PC-3 (cell line): ENCODE results near the gene LFNG. TPM values are rescaled to one million over a fixed set of nuclear protein-coding genes. Genes with fewer than 3 reads are reported as not detected.
A peak's percentile ranks its signal among the peaks of the same experiment; 100 is the strongest.

ENCODE experiments used
- ATAC-seq: fragments of 200-7000 bp; cut with Tn5 transposase; 2 replicates; pipeline ENCODE4 v1.9.1; 2020; ENCODE audit warnings: mild to moderate bottlenecking, moderate library complexity
- BruUV-seq: library from RNA; stranded (reverse); fragments of 400-500 nt; replicated peaks from 2 replicates; lab custom pipeline; 2021; lab: Mats Ljungman, UMichigan
- CTCF ChIA-PET: fragments of 300-600 bp; sonication (Branson Sonifier 250); formaldehyde crosslinking; loops from one replicate; lab custom pipeline; 2022; ENCODE audit warnings: antibody characterized with exemption; lab: Charles Lee
- POLR2A ChIA-PET: fragments of 300-600 bp; sonication (Branson Sonifier 250); formaldehyde crosslinking; loops from one replicate; lab custom pipeline; 2022; ENCODE audit warnings: antibody characterized with exemption; ENCODE audit not compliant: unreplicated experiment; lab: Charles Lee
- DNase-seq: peaks from one replicate; pipeline ENCODE4 v3.0.0-alpha.2; 2015
- H2AFZ ChIP-seq: fragments of 300-600 bp; sonication (generic); 2 replicates; pipeline ENCODE4 v1.6.0; 2016; ENCODE audit warnings: antibody characterized with exemption, low read length
- H3F3A ChIP-seq: fragments of 300-600 bp; sonication (generic); one replicate; pipeline ENCODE4 v1.6.0; 2017; ENCODE audit warnings: antibody characterized with exemption, low read length, control low read depth, mild to moderate bottlenecking; ENCODE audit not compliant: unreplicated experiment
- H3K27ac ChIP-seq: fragments of 300-600 bp; sonication (generic); 2 replicates; pipeline ENCODE4 v1.5.1; 2016; ENCODE audit warnings: mild to moderate bottlenecking, low read length
- H3K27me3 ChIP-seq: fragments of 300-600 bp; sonication (generic); 2 replicates; pipeline ENCODE4 v1.6.1; 2016; ENCODE audit warnings: low read length, mixed read lengths
- H3K36me3 ChIP-seq: fragments of 300-600 bp; sonication (generic); 2 replicates; pipeline ENCODE4 v1.6.1; 2016; ENCODE audit warnings: low read depth, mixed run types, low read length, mixed read lengths
- H3K4me1 ChIP-seq: fragments of 300-600 bp; sonication (generic); 2 replicates; pipeline ENCODE4 v1.5.1; 2016; ENCODE audit warnings: low read length; ENCODE audit not compliant: insufficient read depth
- H3K4me2 ChIP-seq: fragments of 300-600 bp; sonication (generic); 2 replicates; pipeline ENCODE4 v1.6.0; 2016; ENCODE audit warnings: low read length
- H3K4me3 ChIP-seq: fragments of 300-600 bp; sonication (generic); 2 replicates; pipeline ENCODE4 v1.5.1; 2016; ENCODE audit warnings: mild to moderate bottlenecking, low read length, mixed read lengths
- H3K79me2 ChIP-seq: fragments of 300-600 bp; sonication (generic); 2 replicates; pipeline ENCODE4 v1.6.1; 2017; ENCODE audit warnings: low read length, mixed read lengths
- H3K9ac ChIP-seq: fragments of 300-600 bp; sonication (generic); 2 replicates; pipeline ENCODE4 v1.6.0; 2016; ENCODE audit warnings: mild to moderate bottlenecking, low read length
- H3K9me2 ChIP-seq: fragments of 300-600 bp; sonication (generic); replicated peaks from 2 replicates; pipeline ENCODE4 v1.6.1; 2016; ENCODE audit warnings: mixed run types, low read length, mixed read lengths
- H3K9me3 ChIP-seq: fragments of 300-600 bp; sonication (generic); 2 replicates; pipeline ENCODE4 v1.6.1; 2016; ENCODE audit warnings: low read length, mixed read lengths
- H4K20me1 ChIP-seq: fragments of 300-600 bp; sonication (generic); 2 replicates; pipeline ENCODE4 v1.6.1; 2016; ENCODE audit warnings: low read length, mixed read lengths
- CTCF ChIP-seq: fragments of 300-600 bp; sonication (generic); conservative IDR thresholded peaks from 2 replicates; pipeline ENCODE4 v1.5.1; 2017; ENCODE audit warnings: antibody characterized with exemption, low read depth, mild to moderate bottlenecking, low read length
- EZH2 ChIP-seq: fragments of 300-600 bp; sonication (generic); IDR thresholded peaks from one replicate; pipeline ENCODE4 v1.6.1; 2017; ENCODE audit warnings: antibody characterized with exemption, mild to moderate bottlenecking, low read length; ENCODE audit not compliant: unreplicated experiment
- EZH2phosphoT487 ChIP-seq: fragments of 300-600 bp; sonication (generic); IDR thresholded peaks from 2 replicates; pipeline ENCODE4 v1.6.1; 2018; ENCODE audit warnings: mild to moderate bottlenecking, antibody characterized with exemption, low read length, borderline replicate concordance
- intact Hi-C: fragments of 100-400 bp; cut with micrococcal nuclease; formaldehyde crosslinking; loops from 2 replicates; pipeline ENCODE4 v1.9.0; 2023
- total RNA-seq: library from RNA; depleted of rRNA; stranded (reverse); fragments of >200 nt; gene quantifications from 2 replicates; pipeline ENCODE4 v1.2.3, GENCODE V29; 2014

LFNG gene
- total RNA-seq, 1 experiment from 2014 or later, result 7.7 TPM

GRCh38 chr7:2572101-2572842 is 52.7 kb downstream of the LFNG start:
- Histone ChIP-seq H3K4me2 (peak overlapping the region; percentile 69), H3K4me1 (peaks cover 17% of the 10 kb centered on the region), H3K9ac (peak overlapping the region; percentile 45), H3K79me2 (no peaks in the 10 kb centered on the region), H3K27ac (peak overlapping the region; percentile 86), H3K9me2 (no peaks in the 10 kb centered on the region), H4K20me1 (no peaks in the 10 kb centered on the region), H3K36me3 (no peaks in the 10 kb centered on the region; the same call in 1 of the 2 replicates), H3K27me3 (no peaks in the 10 kb centered on the region), H3K4me3 (peak overlapping the region; percentile 52), H3F3A (no peaks in the 10 kb centered on the region), H2AFZ (peak overlapping the region; percentile 66), H3K9me3 (no peaks in the 10 kb centered on the region)
- TF ChIP-seq CTCF (no peak), EZH2 (no peak), EZH2phosphoT487 (no peak)
- BruUV-seq, result no TSS peak
- ChIA-PET CTCF (no interaction called here), POLR2A (interaction anchor here (0.5 kb wide), 1 partner anchor 10 kb away, joined by 4 read pairs; no protein-coding TSS in a partner anchor)
- intact Hi-C loops, result loop anchor here (5.0 kb wide), 1 partner anchor 60 kb away; the partner anchor contains the start of gene TTYH3
- ATAC-seq (peak; percentile 86), DNase-seq (peak; percentile 80)

GRCh38 chr7:2573761-2574160 is 54.2 kb downstream of the LFNG start:
- no peaks in the 10 kb centered on the region for H3K79me2 ChIP-seq
- no peaks in the 10 kb centered on the region for H3K9me3 ChIP-seq
- H3K4me3 ChIP-seq, result no peak overlapping the region
- H3K4me1 ChIP-seq, result peaks cover 17% of the 10 kb centered on the region
- no peak for TF ChIP-seq EZH2
- no peak for TF ChIP-seq CTCF
- no peak for TF ChIP-seq EZH2phosphoT487
- intact Hi-C loops, result loop anchor here (5.0 kb wide), 1 partner anchor 59 kb away; the partner anchor contains the start of gene TTYH3
- H3K27me3 ChIP-seq, result no peaks in the 10 kb centered on the region
- H3K9ac ChIP-seq, result no peak overlapping the region
- no peaks in the 10 kb centered on the region for H3F3A ChIP-seq
- no peak overlapping the region for H3K4me2 ChIP-seq
- no peaks in the 10 kb centered on the region; the same call in 1 of the 2 replicates for H3K36me3 ChIP-seq
- H2AFZ ChIP-seq, result no peak overlapping the region
- ChIA-PET CTCF (no interaction called here), POLR2A (no interaction called here)
- no peak overlapping the region for H3K27ac ChIP-seq
- DNase-seq (no peak), ATAC-seq (no peak)
- no TSS peak for BruUV-seq
- H4K20me1 ChIP-seq, result no peaks in the 10 kb centered on the region
- no peaks in the 10 kb centered on the region for H3K9me2 ChIP-seq
